Epithelial cell of proximal tubule (primary cell): ENCODE data around the gene HAVCR1. TPM values are rescaled to one million over a fixed set of nuclear protein-coding genes. Genes with fewer than 3 reads are reported as not detected.
"Not testable (repeated sequence)": the region's sequence is repeated elsewhere in the genome, so short reads cannot be mapped to it uniquely, and the experiment has no call there.

Experiments
- DNase-seq: peaks from one replicate; pipeline ENCODE4 v3.0.0-alpha.2; 2011; ENCODE audit warnings: low read depth
- H3K4me3 ChIP-seq: 2 replicates; pipeline ENCODE4 v1.5.1; 2011; ENCODE audit warnings: low read depth, mild to moderate bottlenecking, low read length
- CTCF ChIP-seq: conservative IDR thresholded peaks from 2 replicates; pipeline ENCODE4 v1.5.1; 2012; ENCODE audit warnings: low read depth, mild to moderate bottlenecking, low read length
- total RNA-seq: library from RNA; depleted of rRNA; stranded (reverse); fragments of >200 nt; gene quantifications from 2 replicates; pipeline ENCODE4 v1.2.3, GENCODE V29; 2015

HAVCR1 gene
- total RNA-seq, 1 donor from 2014 or later, result 25.8 TPM

GRCh38 chr5:157022024-157022423 is 36.9 kb downstream of the HAVCR1 start:
- no peak overlapping the region for H3K4me3 ChIP-seq
- no peak for TF ChIP-seq CTCF
- no peak for DNase-seq

- no peak for DNase-seq
- no peak for TF ChIP-seq CTCF
- no peak overlapping the region for H3K4me3 ChIP-seq
Measured at GRCh38 chr5:157020511-157021222, 38.2 kb downstream of the HAVCR1 start.

- TF ChIP-seq CTCF, result no peak
- no peak for DNase-seq
- H3K4me3 ChIP-seq, result no peak overlapping the region
Measured at GRCh38 chr5:157020002-157020401, 38.9 kb downstream of the HAVCR1 start.

GRCh38 chr5:157014143-157014542 is 44.8 kb downstream of the HAVCR1 start:
- not testable (repeated sequence) for H3K4me3 ChIP-seq, DNase-seq

GRCh38 chr5:157006262-157006661 is 52.7 kb downstream of the HAVCR1 start:
- TF ChIP-seq CTCF, result no peak
- DNase-seq, result no peak
- no peak overlapping the region for H3K4me3 ChIP-seq

- H3K4me3 ChIP-seq, result no peak overlapping the region
- peak; percentile 72 for DNase-seq
- TF ChIP-seq CTCF, result no peak
Measured at GRCh38 chr5:157004893-157005551, 53.9 kb downstream of the HAVCR1 start.

GRCh38 chr5:156991714-156992113 is 67.2 kb downstream of the HAVCR1 start:
- no peak for TF ChIP-seq CTCF
- H3K4me3 ChIP-seq, result no peak overlapping the region
- peak; percentile 19 for DNase-seq
